Hepatocyte (in vitro differentiated cells): ENCODE data around the gene OBSCN. TPM values are rescaled to one million over a fixed set of nuclear protein-coding genes. Genes with fewer than 3 reads are reported as not detected.

Source experiments
- DNase-seq: peaks from one replicate; pipeline ENCODE4 v3.0.0-alpha.2; 2016; ENCODE audit warnings: low spot score
- H2AFZ ChIP-seq: fragments of 200-600 bp; sonication (generic); 2 replicates; pipeline ENCODE4 v1.6.0; 2016; ENCODE audit warnings: antibody characterized with exemption, mild to moderate bottlenecking
- H3K27ac ChIP-seq: fragments of 200-600 bp; sonication (generic); 2 replicates; pipeline ENCODE4 v1.5.1; 2016; ENCODE audit warnings: mild to moderate bottlenecking
- H3K27me3 ChIP-seq: fragments of 200-600 bp; sonication (generic); 2 replicates; pipeline ENCODE4 v1.6.1; 2016
- H3K36me3 ChIP-seq: fragments of 200-600 bp; sonication (generic); replicated peaks from 2 replicates; pipeline ENCODE4 v1.5.1; 2016; ENCODE audit warnings: low read depth; ENCODE audit not compliant: insufficient read depth
- H3K4me1 ChIP-seq: fragments of 200-600 bp; sonication (generic); 2 replicates; pipeline ENCODE4 v1.5.1; 2016; ENCODE audit warnings: mild to moderate bottlenecking, moderate library complexity; ENCODE audit not compliant: insufficient read depth
- H3K4me2 ChIP-seq: fragments of 200-600 bp; sonication (generic); 2 replicates; pipeline ENCODE4 v1.6.0; 2016
- H3K4me3 ChIP-seq: fragments of 200-600 bp; sonication (generic); 2 replicates; pipeline ENCODE4 v1.5.1; 2016; ENCODE audit warnings: mild to moderate bottlenecking
- H3K79me2 ChIP-seq: fragments of 200-600 bp; sonication (generic); 2 replicates; pipeline ENCODE4 v1.6.0; 2017; ENCODE audit warnings: mild to moderate bottlenecking
- H3K9me2 ChIP-seq: fragments of 200-600 bp; sonication (generic); replicated peaks from 2 replicates; pipeline ENCODE4 v1.6.0; 2017; ENCODE audit warnings: mild to moderate bottlenecking; ENCODE audit not compliant: insufficient read depth
- H3K9me3 ChIP-seq: fragments of 200-600 bp; sonication (generic); 2 replicates; pipeline ENCODE4 v1.5.1; 2016; ENCODE audit warnings: low read depth, mild to moderate bottlenecking
- H4K20me1 ChIP-seq: fragments of 200-600 bp; sonication (generic); 2 replicates; pipeline ENCODE4 v1.6.0; 2016; ENCODE audit warnings: mild to moderate bottlenecking; ENCODE audit not compliant: insufficient read depth, poor library complexity, severe bottlenecking
- EZH2 ChIP-seq: fragments of 200-600 bp; sonication (generic); IDR thresholded peaks from 2 replicates; pipeline ENCODE4 v1.6.1; 2016; ENCODE audit warnings: antibody characterized with exemption, mild to moderate bottlenecking, borderline replicate concordance
- EZH2phosphoT487 ChIP-seq: fragments of 200-600 bp; sonication (generic); IDR thresholded peaks from one replicate; pipeline ENCODE4 v1.6.1; 2018; ENCODE audit warnings: antibody characterized with exemption, mild to moderate bottlenecking, low read depth, moderate library complexity; ENCODE audit not compliant: unreplicated experiment, severe bottlenecking
- WGBS: methylation state at CpG from one replicate; pipeline ENCODE4 v1.1.6; 2016; ENCODE audit warnings: low lambda C conversion rate; ENCODE audit errors: missing lambda C conversion rate; 5-methylcytosine and 5-hydroxymethylcytosine counted together
- polyA plus RNA-seq: library from polyadenylated mRNA; unstranded; fragments of >200 nt; fragmentation: Nextera tagmentation; extraction: Ambion mirVana; gene quantifications from 2 replicates; pipeline ENCODE4 v1.2.1, GENCODE V29; 2016
- total RNA-seq: library from RNA; depleted of rRNA; stranded (reverse); fragments of >200 nt; gene quantifications from 2 replicates; pipeline ENCODE4 v1.2.3, GENCODE V29; 2014
- TF ChIP-seq, protein P1 (sequence below): fragments of 200-600 bp; sonication (generic); IDR thresholded peaks from 2 replicates; pipeline ENCODE4 v1.5.1; 2016; ENCODE audit warnings: antibody characterized with exemption, mild to moderate bottlenecking; ENCODE audit not compliant: poor library complexity

Gene OBSCN
- total and polyA plus RNA-seq, 2 experiments from 2014 or later = 15.0 to 22.4 TPM

DNA sequence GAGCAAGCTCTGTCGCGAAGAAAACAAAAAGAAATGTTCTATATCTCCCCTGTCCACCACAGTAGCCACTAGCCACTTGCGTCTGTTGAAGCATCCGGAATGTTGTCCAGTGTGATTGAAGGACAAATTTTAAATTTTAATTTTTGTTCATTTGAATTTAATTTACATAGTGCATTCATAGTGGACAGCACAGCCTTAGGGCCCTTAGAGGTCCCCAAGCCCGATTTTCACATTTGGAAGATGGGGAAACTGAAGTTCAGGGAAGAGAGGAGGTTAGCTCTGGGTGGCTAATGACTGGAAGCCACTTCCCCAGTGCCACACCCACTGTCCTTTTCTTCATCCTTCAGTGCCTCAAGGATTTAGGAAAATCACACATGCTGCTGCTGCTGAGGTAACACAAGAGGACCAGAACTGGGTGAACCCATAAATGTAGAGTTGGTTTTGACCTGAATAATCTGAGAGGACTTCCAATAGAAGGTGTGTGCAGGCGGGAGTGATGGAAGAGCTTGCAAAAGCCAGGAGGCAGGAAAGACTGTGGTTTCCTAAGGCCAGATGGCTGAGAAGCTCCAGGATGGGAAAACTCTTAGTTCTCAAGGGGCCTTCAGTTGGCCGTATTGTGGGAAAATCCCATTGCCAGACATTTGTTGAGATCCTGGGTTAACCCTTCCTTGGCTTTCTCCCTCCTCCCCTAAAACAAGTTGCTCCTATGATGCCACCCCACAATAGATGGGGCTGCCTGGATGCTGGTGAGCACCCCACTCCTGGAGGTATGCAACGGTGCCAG, 149.2 kb downstream of the OBSCN start:
- Histone ChIP-seq H3K9me2 (no peaks in the 10 kb centered on the region), H3K4me1 (no peaks in the 10 kb centered on the region), H2AFZ (no peak overlapping the region), H3K27me3 (no peaks in the 10 kb centered on the region), H3K36me3 (no peaks in the 10 kb centered on the region), H4K20me1 (no peaks in the 10 kb centered on the region), H3K4me2 (no peak overlapping the region), H3K79me2 (no peaks in the 10 kb centered on the region), H3K27ac (no peak overlapping the region), H3K4me3 (no peak overlapping the region), H3K9me3 (no peaks in the 10 kb centered on the region)
- TF ChIP-seq EZH2phosphoT487 (no peak), EZH2 (no peak)
- TF ChIP-seq, protein P1, sequence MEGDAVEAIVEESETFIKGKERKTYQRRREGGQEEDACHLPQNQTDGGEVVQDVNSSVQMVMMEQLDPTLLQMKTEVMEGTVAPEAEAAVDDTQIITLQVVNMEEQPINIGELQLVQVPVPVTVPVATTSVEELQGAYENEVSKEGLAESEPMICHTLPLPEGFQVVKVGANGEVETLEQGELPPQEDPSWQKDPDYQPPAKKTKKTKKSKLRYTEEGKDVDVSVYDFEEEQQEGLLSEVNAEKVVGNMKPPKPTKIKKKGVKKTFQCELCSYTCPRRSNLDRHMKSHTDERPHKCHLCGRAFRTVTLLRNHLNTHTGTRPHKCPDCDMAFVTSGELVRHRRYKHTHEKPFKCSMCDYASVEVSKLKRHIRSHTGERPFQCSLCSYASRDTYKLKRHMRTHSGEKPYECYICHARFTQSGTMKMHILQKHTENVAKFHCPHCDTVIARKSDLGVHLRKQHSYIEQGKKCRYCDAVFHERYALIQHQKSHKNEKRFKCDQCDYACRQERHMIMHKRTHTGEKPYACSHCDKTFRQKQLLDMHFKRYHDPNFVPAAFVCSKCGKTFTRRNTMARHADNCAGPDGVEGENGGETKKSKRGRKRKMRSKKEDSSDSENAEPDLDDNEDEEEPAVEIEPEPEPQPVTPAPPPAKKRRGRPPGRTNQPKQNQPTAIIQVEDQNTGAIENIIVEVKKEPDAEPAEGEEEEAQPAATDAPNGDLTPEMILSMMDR = no peak
- 88% methylated on average over 8 of the region's 8 CpGs for WGBS
- no peak for DNase-seq

DNA sequence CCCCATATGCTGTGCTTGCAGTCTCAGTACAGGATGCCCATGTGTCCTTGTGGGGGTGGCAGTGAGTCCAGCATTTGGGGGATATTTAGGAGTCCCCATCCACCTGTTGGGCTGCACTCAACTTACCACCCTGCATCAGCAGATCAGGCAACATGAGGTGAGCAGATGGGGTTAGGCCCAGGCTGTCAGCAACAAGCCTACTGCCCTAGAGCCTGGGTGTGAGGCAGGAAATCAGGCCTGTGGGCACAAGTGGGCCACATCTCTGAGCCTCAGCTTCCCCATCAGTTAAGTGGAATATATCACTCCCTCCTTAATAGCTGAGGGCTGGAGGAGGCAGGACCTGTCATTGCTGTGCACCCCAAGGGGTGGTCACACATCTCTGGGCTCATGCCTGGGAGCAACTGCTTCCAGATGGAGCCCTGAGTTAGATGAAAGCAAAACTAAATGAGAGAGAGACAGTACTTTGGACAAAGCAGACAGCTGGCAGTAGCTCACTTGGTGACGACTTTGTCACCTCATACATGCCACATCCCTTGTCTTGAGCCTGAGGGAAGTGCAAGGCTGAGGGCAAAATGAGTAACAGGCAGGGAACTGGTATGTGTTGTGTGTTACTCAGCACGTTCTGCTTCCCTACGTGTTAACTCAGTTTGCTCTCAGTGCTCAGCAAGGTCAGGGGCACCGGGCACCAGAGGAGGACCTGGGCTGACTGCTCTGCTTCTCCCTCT, 150.4 kb downstream of the OBSCN start:
- 75% methylated on average over 4 of the region's 4 CpGs for WGBS
- TF ChIP-seq EZH2 = no peak
- Histone ChIP-seq H3K27me3 (no peaks in the 10 kb centered on the region), H3K9me3 (no peaks in the 10 kb centered on the region), H3K9me2 (no peaks in the 10 kb centered on the region), H3K79me2 (no peaks in the 10 kb centered on the region), H3K4me3 (no peak overlapping the region), H3K4me1 (no peaks in the 10 kb centered on the region), H3K4me2 (no peak overlapping the region), H2AFZ (no peak overlapping the region), H3K27ac (no peak overlapping the region), H4K20me1 (no peaks in the 10 kb centered on the region), H3K36me3 (no peaks in the 10 kb centered on the region)
- DNase-seq = no peak

DNA sequence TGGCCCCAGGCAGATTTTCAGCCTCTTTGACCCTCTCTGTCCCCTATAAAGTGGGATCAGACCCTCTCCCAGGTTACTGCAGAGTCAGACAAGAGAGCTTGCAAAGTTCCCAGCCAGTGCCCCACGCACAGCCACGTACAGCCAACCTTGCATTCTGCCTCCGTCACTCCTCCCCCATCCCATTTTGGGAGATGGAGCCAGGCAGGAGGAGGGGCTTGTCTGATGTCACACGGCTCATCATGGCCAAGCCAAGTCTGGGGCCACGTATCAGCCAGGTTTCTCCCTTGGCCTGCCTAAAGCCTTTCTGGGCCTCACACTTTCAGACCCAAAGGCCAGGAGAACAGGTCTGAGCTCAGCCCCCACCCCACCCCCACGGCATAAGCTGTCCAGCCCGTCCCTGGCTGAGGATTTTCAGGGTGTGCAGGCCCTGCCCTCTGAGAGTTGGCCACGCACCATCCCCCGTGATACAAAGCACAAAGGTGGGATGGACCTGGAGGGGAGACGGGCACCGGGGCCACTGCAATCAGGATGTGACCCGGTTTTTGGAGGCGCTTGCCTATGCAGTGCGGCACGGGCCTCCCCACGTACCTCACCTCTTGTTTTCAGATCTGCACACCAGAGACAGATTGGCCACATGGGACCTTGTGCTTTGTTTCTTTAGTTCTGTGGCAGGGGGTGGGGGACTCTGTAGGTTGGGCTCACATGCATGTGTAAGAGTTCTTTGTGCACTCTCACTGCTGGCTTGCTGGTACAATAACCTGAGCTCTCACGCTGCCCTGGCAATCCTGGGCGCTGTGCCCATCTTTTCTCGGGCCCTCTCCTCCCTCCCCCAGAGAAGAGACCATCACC, 151.1 kb downstream of the OBSCN start:
- TF ChIP-seq EZH2phosphoT487 (no peak), EZH2 (no peak)
- TF ChIP-seq, protein P1 = no peak
- DNase-seq = no peak
- WGBS = 92% methylated on average over 19 of the region's 19 CpGs
- Histone ChIP-seq H3K27ac (no peak overlapping the region), H3K27me3 (no peaks in the 10 kb centered on the region), H3K79me2 (no peaks in the 10 kb centered on the region), H3K9me3 (no peaks in the 10 kb centered on the region), H3K4me3 (no peak overlapping the region), H4K20me1 (no peaks in the 10 kb centered on the region), H3K4me1 (no peaks in the 10 kb centered on the region), H3K9me2 (no peaks in the 10 kb centered on the region), H3K36me3 (no peaks in the 10 kb centered on the region), H2AFZ (no peak overlapping the region), H3K4me2 (no peak overlapping the region)
